ENCODE data around the gene ADGRL3.
"Not testable (repeated sequence)": the region's sequence is repeated elsewhere in the genome, so short reads cannot be mapped to it uniquely, and the experiment has no call there.

ADGRL3 gene

GRCh38 chr4:61372817-61373216 lies 172.7 kb downstream of the ADGRL3 start:
- H3K27me3 ChIP-seq (ENCODE audit: control insufficient read depth in 1 of 2, insufficient read depth in 2 of 2, low read length in 2 of 2); H3K9me3 ChIP-seq (ENCODE audit: low read length); H3K27ac ChIP-seq (ENCODE audit: low read depth, low read length); H3K4me1 ChIP-seq (ENCODE audit: insufficient read depth, low read length); H3K4me3 ChIP-seq (ENCODE audit: low read depth in 1 of 2, low read length in 2 of 2); H3K9ac ChIP-seq (ENCODE audit: low read length); H3K36me3 ChIP-seq (ENCODE audit: insufficient read depth, low read length): not testable (repeated sequence)

GRCh38 chr4:61373901-61374440 lies 173.8 kb downstream of the ADGRL3 start:
- H3K9ac ChIP-seq (ENCODE audit: low read length): no peak overlapping the region
- no peaks in the 10 kb centered on the region for H3K4me1 ChIP-seq (ENCODE audit: insufficient read depth, low read length)
- no peaks in the 10 kb centered on the region for H3K27me3 ChIP-seq (ENCODE audit: control insufficient read depth in 1 of 2, insufficient read depth in 2 of 2, low read length in 2 of 2)
- no peak overlapping the region for H3K4me3 ChIP-seq (ENCODE audit: low read depth in 1 of 2, low read length in 2 of 2)
- H3K9me3 ChIP-seq (ENCODE audit: low read length): no peaks in the 10 kb centered on the region
- no peaks in the 10 kb centered on the region for H3K36me3 ChIP-seq (ENCODE audit: insufficient read depth, low read length)
- H3K27ac ChIP-seq (ENCODE audit: low read depth, low read length): no peak overlapping the region

- no peaks in the 10 kb centered on the region for H3K27me3 ChIP-seq (ENCODE audit: control insufficient read depth in 1 of 2, insufficient read depth in 2 of 2, low read length in 2 of 2)
- no peak overlapping the region for H3K4me3 ChIP-seq (ENCODE audit: low read depth in 1 of 2, low read length in 2 of 2)
- no peaks in the 10 kb centered on the region for H3K9me3 ChIP-seq (ENCODE audit: low read length)
- H3K9ac ChIP-seq (ENCODE audit: low read length): no peak overlapping the region
- no peaks in the 10 kb centered on the region for H3K36me3 ChIP-seq (ENCODE audit: insufficient read depth, low read length)
- H3K4me1 ChIP-seq (ENCODE audit: insufficient read depth, low read length): no peaks in the 10 kb centered on the region
- no peak overlapping the region for H3K27ac ChIP-seq (ENCODE audit: low read depth, low read length)
These were observed 174.3 kb downstream of the ADGRL3 start for GRCh38 chr4:61374447-61374891.

- no peaks in the 10 kb centered on the region for H3K27me3 ChIP-seq (ENCODE audit: control insufficient read depth in 1 of 2, insufficient read depth in 2 of 2, low read length in 2 of 2)
- H3K4me3 ChIP-seq (ENCODE audit: low read depth in 1 of 2, low read length in 2 of 2): no peak overlapping the region
- no peak overlapping the region for H3K27ac ChIP-seq (ENCODE audit: low read depth, low read length)
- no peaks in the 10 kb centered on the region for H3K9me3 ChIP-seq (ENCODE audit: low read length)
- no peaks in the 10 kb centered on the region for H3K36me3 ChIP-seq (ENCODE audit: insufficient read depth, low read length)
- no peaks in the 10 kb centered on the region for H3K4me1 ChIP-seq (ENCODE audit: insufficient read depth, low read length)
- H3K9ac ChIP-seq (ENCODE audit: low read length): no peak overlapping the region
These were observed 175.2 kb downstream of the ADGRL3 start for GRCh38 chr4:61375301-61375700.

- H3K36me3 ChIP-seq (ENCODE audit: insufficient read depth, low read length): no peaks in the 10 kb centered on the region
- no peak overlapping the region for H3K27ac ChIP-seq (ENCODE audit: low read depth, low read length)
- H3K9me3 ChIP-seq (ENCODE audit: low read length): no peaks in the 10 kb centered on the region
- no peaks in the 10 kb centered on the region for H3K27me3 ChIP-seq (ENCODE audit: control insufficient read depth in 1 of 2, insufficient read depth in 2 of 2, low read length in 2 of 2)
- H3K9ac ChIP-seq (ENCODE audit: low read length): no peak overlapping the region
- no peaks in the 10 kb centered on the region for H3K4me1 ChIP-seq (ENCODE audit: insufficient read depth, low read length)
- no peak overlapping the region for H3K4me3 ChIP-seq (ENCODE audit: low read depth in 1 of 2, low read length in 2 of 2)
These were observed 176.2 kb downstream of the ADGRL3 start for GRCh38 chr4:61376301-61376700.

- Histone ChIP-seq H3K9me3 (ENCODE audit: low read length) (no peaks in the 10 kb centered on the region), H3K4me3 (ENCODE audit: low read depth in 1 of 2, low read length in 2 of 2) (no peak overlapping the region), H3K27me3 (ENCODE audit: control insufficient read depth in 1 of 2, insufficient read depth in 2 of 2, low read length in 2 of 2) (no peaks in the 10 kb centered on the region), H3K4me1 (ENCODE audit: insufficient read depth, low read length) (no peaks in the 10 kb centered on the region), H3K27ac (ENCODE audit: low read depth, low read length) (no peak overlapping the region), H3K36me3 (ENCODE audit: insufficient read depth, low read length) (no peaks in the 10 kb centered on the region), H3K9ac (ENCODE audit: low read length) (no peak overlapping the region)
These were observed 179.3 kb downstream of the ADGRL3 start for GRCh38 chr4:61379406-61379805.

- no peak overlapping the region for H3K9ac ChIP-seq (ENCODE audit: low read length)
- H3K4me3 ChIP-seq (ENCODE audit: low read depth in 1 of 2, low read length in 2 of 2): no peak overlapping the region
- H3K9me3 ChIP-seq (ENCODE audit: low read length): no peaks in the 10 kb centered on the region
- no peaks in the 10 kb centered on the region for H3K36me3 ChIP-seq (ENCODE audit: insufficient read depth, low read length)
- H3K4me1 ChIP-seq (ENCODE audit: insufficient read depth, low read length): no peaks in the 10 kb centered on the region
- H3K27me3 ChIP-seq (ENCODE audit: control insufficient read depth in 1 of 2, insufficient read depth in 2 of 2, low read length in 2 of 2): no peaks in the 10 kb centered on the region
- H3K27ac ChIP-seq (ENCODE audit: low read depth, low read length): no peak overlapping the region
These were observed 180.7 kb downstream of the ADGRL3 start for GRCh38 chr4:61380865-61381264.

GRCh38 chr4:61385256-61385655 lies 185.1 kb downstream of the ADGRL3 start:
- no peaks in the 10 kb centered on the region for H3K4me1 ChIP-seq (ENCODE audit: insufficient read depth, low read length)
- H3K36me3 ChIP-seq (ENCODE audit: insufficient read depth, low read length): no peaks in the 10 kb centered on the region
- no peaks in the 10 kb centered on the region for H3K27me3 ChIP-seq (ENCODE audit: control insufficient read depth in 1 of 2, insufficient read depth in 2 of 2, low read length in 2 of 2)
- no peak overlapping the region for H3K4me3 ChIP-seq (ENCODE audit: low read depth in 1 of 2, low read length in 2 of 2)
- H3K9me3 ChIP-seq (ENCODE audit: low read length): no peaks in the 10 kb centered on the region
- H3K9ac ChIP-seq (ENCODE audit: low read length): no peak overlapping the region
- H3K27ac ChIP-seq (ENCODE audit: low read depth, low read length): no peak overlapping the region

GRCh38 chr4:61387372-61387771 lies 187.2 kb downstream of the ADGRL3 start:
- not testable (repeated sequence) for H3K36me3 ChIP-seq (ENCODE audit: insufficient read depth, low read length); H3K4me3 ChIP-seq (ENCODE audit: low read depth in 1 of 2, low read length in 2 of 2); H3K9me3 ChIP-seq (ENCODE audit: low read length); H3K4me1 ChIP-seq (ENCODE audit: insufficient read depth, low read length); H3K27ac ChIP-seq (ENCODE audit: low read depth, low read length); H3K27me3 ChIP-seq (ENCODE audit: control insufficient read depth in 1 of 2, insufficient read depth in 2 of 2, low read length in 2 of 2); H3K9ac ChIP-seq (ENCODE audit: low read length)

GRCh38 chr4:61389640-61390039 lies 189.5 kb downstream of the ADGRL3 start:
- no peak overlapping the region for H3K27ac ChIP-seq (ENCODE audit: low read depth, low read length)
- H3K4me1 ChIP-seq (ENCODE audit: insufficient read depth, low read length): no peaks in the 10 kb centered on the region
- H3K9ac ChIP-seq (ENCODE audit: low read length): no peak overlapping the region
- no peaks in the 10 kb centered on the region for H3K36me3 ChIP-seq (ENCODE audit: insufficient read depth, low read length)
- no peak overlapping the region for H3K4me3 ChIP-seq (ENCODE audit: low read depth in 1 of 2, low read length in 2 of 2)
- H3K27me3 ChIP-seq (ENCODE audit: control insufficient read depth in 1 of 2, insufficient read depth in 2 of 2, low read length in 2 of 2): no peaks in the 10 kb centered on the region
- H3K9me3 ChIP-seq (ENCODE audit: low read length): no peaks in the 10 kb centered on the region

- Histone ChIP-seq H3K4me3 (ENCODE audit: low read depth in 1 of 2, low read length in 2 of 2) (no peak overlapping the region), H3K27ac (ENCODE audit: low read depth, low read length) (no peak overlapping the region), H3K9me3 (ENCODE audit: low read length) (no peaks in the 10 kb centered on the region), H3K9ac (ENCODE audit: low read length) (no peak overlapping the region), H3K36me3 (ENCODE audit: insufficient read depth, low read length) (no peaks in the 10 kb centered on the region), H3K27me3 (ENCODE audit: control insufficient read depth in 1 of 2, insufficient read depth in 2 of 2, low read length in 2 of 2) (no peaks in the 10 kb centered on the region), H3K4me1 (ENCODE audit: insufficient read depth, low read length) (no peaks in the 10 kb centered on the region)
These were observed 195.6 kb downstream of the ADGRL3 start for GRCh38 chr4:61395754-61396153.

GRCh38 chr4:61397174-61397573 lies 197.0 kb downstream of the ADGRL3 start:
- no peaks in the 10 kb centered on the region for H3K4me1 ChIP-seq (ENCODE audit: insufficient read depth, low read length)
- no peaks in the 10 kb centered on the region for H3K36me3 ChIP-seq (ENCODE audit: insufficient read depth, low read length)
- no peak overlapping the region for H3K9ac ChIP-seq (ENCODE audit: low read length)
- H3K27ac ChIP-seq (ENCODE audit: low read depth, low read length): no peak overlapping the region
- no peak overlapping the region for H3K4me3 ChIP-seq (ENCODE audit: low read depth in 1 of 2, low read length in 2 of 2)
- H3K27me3 ChIP-seq (ENCODE audit: control insufficient read depth in 1 of 2, insufficient read depth in 2 of 2, low read length in 2 of 2): no peaks in the 10 kb centered on the region
- no peaks in the 10 kb centered on the region for H3K9me3 ChIP-seq (ENCODE audit: low read length)

All from muscle layer of colon (tissue), 2 donors.